K562 (cell line): ENCODE data around the gene SLC16A1. TPM values are rescaled to one million over a fixed set of nuclear protein-coding genes. Genes with fewer than 3 reads are reported as not detected.

Source experiments
- CBFA2T3 ChIP-seq: fragments of 450-650 bp; IDR thresholded peaks from 2 replicates; pipeline ENCODE4 v1.6.1; 2017
- CEBPB ChIP-seq: fragments of 450-650 bp; IDR thresholded peaks from 2 replicates; pipeline ENCODE4 v1.6.1; 2016; ENCODE audit warnings: missing genetic modification characterization, missing compliant biosample characterization
- CREB3L1 ChIP-seq: fragments of 450-650 bp; IDR thresholded peaks from 2 replicates; pipeline ENCODE4 v1.6.1; 2014; ENCODE audit warnings: low read depth, mild to moderate bottlenecking, moderate library complexity, borderline replicate concordance
- CUX1 ChIP-seq: fragments of 200-800 bp; sonication (Bioruptor generic); IDR thresholded peaks from 2 replicates; pipeline ENCODE4 v1.6.1; 2016; ENCODE audit warnings: missing genetic modification characterization, missing compliant biosample characterization
- ETV5 ChIP-seq: sonication (generic); formaldehyde crosslinking; IDR thresholded peaks from 2 replicates; pipeline ENCODE4 v1.4.0; 2020; ENCODE audit warnings: low read depth, mild to moderate bottlenecking, missing genetic modification reagents
- HMGXB4 ChIP-seq: sonication (generic); formaldehyde crosslinking; IDR thresholded peaks from 2 replicates; pipeline ENCODE4 v1.8.1; 2023; ENCODE audit warnings: mild to moderate bottlenecking, missing genetic modification reagents
- MAZ ChIP-seq, 2 experiments: fragments of 450-650 bp in 1 of 2; sonication (generic) in 1 of 2; formaldehyde crosslinking; IDR thresholded peaks in 1 of 2; conservative IDR thresholded peaks in 1 of 2; 2 replicates each; pipeline versions ENCODE4 v1.4.0 to v1.5.0; 2020; ENCODE audit warnings: mild to moderate bottlenecking in 1 of 2, missing genetic modification reagents in 1 of 2
- NEUROD1 ChIP-seq: fragments of 150-350 bp; IDR thresholded peaks from 2 replicates; pipeline ENCODE4 v1.6.1; 2014; ENCODE audit warnings: borderline replicate concordance, low read length, low read depth; ENCODE audit not compliant: partially characterized antibody
- NFE2 ChIP-seq: IDR thresholded peaks from 2 replicates; pipeline ENCODE4 v1.6.1; 2014; ENCODE audit warnings: antibody characterized with exemption, low read depth
- NR0B1 ChIP-seq: fragments of 450-650 bp; IDR thresholded peaks from one replicate; pipeline ENCODE4 v1.6.1; 2018; ENCODE audit warnings: mild to moderate bottlenecking, moderate library complexity; ENCODE audit not compliant: partially characterized antibody
- RBM14 ChIP-seq: fragments of 200-400 bp; formaldehyde crosslinking; IDR thresholded peaks from 2 replicates; pipeline ENCODE4 v1.6.1; 2018; ENCODE audit warnings: low read depth, mild to moderate bottlenecking, low read length, moderate library complexity, borderline replicate concordance; ENCODE audit not compliant: insufficient read depth
- RBM34 ChIP-seq: fragments of 200-400 bp; formaldehyde crosslinking; IDR thresholded peaks from 2 replicates; pipeline ENCODE4 v1.6.1; 2018; ENCODE audit warnings: low read length, borderline replicate concordance; ENCODE audit not compliant: insufficient read depth
- RCOR1 ChIP-seq, 2 experiments: IDR thresholded peaks; 2 replicates each; pipeline ENCODE4 v1.6.1; 2012; ENCODE audit warnings: low read depth in 2 of 2, low read length in 2 of 2, borderline replicate concordance in 1 of 2, improper control_type of control experiment in 1 of 2
- TAF15 ChIP-seq: fragments of 200-400 bp; formaldehyde crosslinking; IDR thresholded peaks from 2 replicates; pipeline ENCODE4 v1.6.1; 2017; ENCODE audit warnings: mild to moderate bottlenecking, low read depth, low read length, moderate library complexity
- TEAD4 ChIP-seq, 2 experiments: sonication (generic) in 1 of 2; formaldehyde crosslinking in 1 of 2; IDR thresholded peaks; 2 replicates each; pipeline versions ENCODE4 v1.6.1 to v1.8.0; 2012 to 2022; ENCODE audit warnings: borderline replicate concordance in 1 of 2, inconsistent platforms in 1 of 2, low read length in 1 of 2, mild to moderate bottlenecking in 1 of 2, missing genetic modification reagents in 1 of 2
- U2AF1 ChIP-seq: fragments of 200-400 bp; formaldehyde crosslinking; optimal IDR thresholded peaks from 2 replicates; pipeline ENCODE3; 2017; ENCODE audit warnings: mild to moderate bottlenecking, low read depth, low read length, moderate library complexity
- ZBED1 ChIP-seq: IDR thresholded peaks from 2 replicates; pipeline ENCODE4 v1.6.1; 2014
- ZNF134 ChIP-seq: fragments of 250-450 bp; sonication (Bioruptor Pico); conservative IDR thresholded peaks from 2 replicates; pipeline ENCODE4 v1.4.0; 2020
- polyA plus RNA-seq, 8 experiments: library from polyadenylated mRNA; depleted of rRNA in 4 of 8; stranded (reverse) in 5 of 8; unstranded in 3 of 8; fragments of >200 nt; fragmentation: Nextera tagmentation in 2 of 8; fragmentation: Illumina TruSeq in 1 of 8; extraction: Ambion mirVana in 2 of 8; extraction: Trizol in 1 of 8; gene quantifications; 2 replicates each; pipeline versions ENCODE4 v1.2.1 to v1.2.3, GENCODE V29; 2011 to 2014; ENCODE audit warnings: inconsistent platforms in 1 of 8, missing spikeins in 1 of 8
- total RNA-seq, 7 experiments: library from RNA; depleted of rRNA in 6 of 7; stranded (reverse); fragments of >200 nt in 6 of 7; fragmentation: Illumina TruSeq in 2 of 7; extraction: Trizol in 2 of 7; gene quantifications; 2 replicates each; pipeline versions ENCODE4 v1.2.1 to v1.2.3, GENCODE V29; 2011 to 2021; ENCODE audit warnings: low replicate concordance in 1 of 7

Gene SLC16A1
- total and polyA plus RNA-seq, 9 of the 15 experiments (the other 6 are each of a cell fraction or from before 2014, with no cell fraction given), result 73.1 to 244 (median 117) TPM

GRCh38 chr1:112872551-112872962, 83.4 kb downstream of the SLC16A1 start (continued):
- TF ChIP-seq RBM14, result no peak
- no peak for TF ChIP-seq RBM34
- TF ChIP-seq U2AF1, result no peak
- TF ChIP-seq CBFA2T3, result peak; percentile 13; the same call in 1 of the 2 replicates
- TF ChIP-seq NR0B1, result no peak
- TF ChIP-seq ZBED1, result no peak
- TF ChIP-seq NEUROD1, result no peak
- TF ChIP-seq RCOR1 (IDR thresholded peaks at IDR 0.05; ENCODE audit: borderline replicate concordance in 1 of 2, low read depth in 2 of 2, low read length in 2 of 2), result peak in 1 of 2 experiments; percentile 38; a peak in 1 of 4 replicates
- TF ChIP-seq CUX1, result no peak
- no peak for TF ChIP-seq ZNF134 (CRISPR knock-in tag)
- TF ChIP-seq MAZ (CRISPR knock-in tag; conservative IDR thresholded peaks at IDR 0.05 in 1 of 2, IDR thresholded peaks at IDR 0.05 in 1 of 2), result peak in 1 of 2 experiments; percentile 32; a peak in 1 of 4 replicates
- no peak for TF ChIP-seq NFE2
- no peak for TF ChIP-seq CEBPB (tag)
- no peak for TF ChIP-seq HMGXB4 (CRISPR knock-in tag)
- no peak for TF ChIP-seq CREB3L1
- TF ChIP-seq ETV5 (CRISPR knock-in tag), result no peak
- TF ChIP-seq TEAD4 (IDR thresholded peaks at IDR 0.05; ENCODE audit: low read length), result peak; percentile 37; the same call in 1 of the 2 replicates
- TF ChIP-seq TEAD4 (CRISPR knock-in tag; IDR thresholded peaks at IDR 0.05; ENCODE audit: borderline replicate concordance), result no peak
- TF ChIP-seq TAF15, result no peak
